Transverse colon (tissue), 4 donors: ENCODE results near the gene RTN4RL1.

Experiments used
- EP300 ChIP-seq: sonication (generic); formaldehyde crosslinking; IDR thresholded peaks from one replicate; pipeline ENCODE4 v1.6.1; 2017; ENCODE audit warnings: antibody characterized with exemption, low read depth
- POLR2A ChIP-seq: fragments of 450-650 bp; IDR thresholded peaks from one replicate; pipeline ENCODE4 v1.6.1; 2016; ENCODE audit warnings: antibody characterized with exemption, mild to moderate bottlenecking, moderate library complexity
- POLR2AphosphoS5 ChIP-seq, 3 donors: sonication (generic); formaldehyde crosslinking; IDR thresholded peaks; one replicate each; pipeline ENCODE4 v1.6.1; 2016; ENCODE audit warnings: antibody characterized with exemption in 3 of 3
- TF ChIP-seq, protein P1 (sequence below), 5 experiments: fragments of 200-600 bp in 3 of 5; fragments of 450-650 bp in 2 of 5; sonication (generic) in 3 of 5; IDR thresholded peaks; 1 replicate in 2 of 5; 2 replicates in 3 of 5; pipeline ENCODE4 v1.5.1; 2016 to 2017; ENCODE audit warnings: antibody characterized with exemption in 5 of 5, inconsistent platforms in 3 of 5, mild to moderate bottlenecking in 2 of 5, moderate library complexity in 1 of 5

DNA sequence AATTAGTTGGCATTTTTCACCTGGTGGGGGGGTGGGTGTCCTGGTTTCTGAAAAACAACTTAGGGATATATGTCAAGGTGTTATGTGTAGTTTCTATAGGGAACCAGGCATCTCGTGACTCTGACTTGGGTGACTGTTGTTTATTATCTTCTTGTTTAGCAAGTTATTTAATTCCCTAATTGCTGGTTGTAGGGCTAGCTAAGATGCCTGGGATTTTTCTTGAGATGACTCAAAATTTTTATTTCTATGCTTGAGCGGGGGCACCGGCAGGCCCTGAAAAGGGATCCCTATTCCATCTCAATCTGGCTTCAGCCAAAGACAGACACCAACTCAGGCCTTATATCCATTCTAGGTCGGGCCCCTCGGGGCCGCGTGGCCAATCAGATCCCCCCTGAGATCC lies 8.0 kb upstream of the RTN4RL1 start:
- TF ChIP-seq, protein P1, sequence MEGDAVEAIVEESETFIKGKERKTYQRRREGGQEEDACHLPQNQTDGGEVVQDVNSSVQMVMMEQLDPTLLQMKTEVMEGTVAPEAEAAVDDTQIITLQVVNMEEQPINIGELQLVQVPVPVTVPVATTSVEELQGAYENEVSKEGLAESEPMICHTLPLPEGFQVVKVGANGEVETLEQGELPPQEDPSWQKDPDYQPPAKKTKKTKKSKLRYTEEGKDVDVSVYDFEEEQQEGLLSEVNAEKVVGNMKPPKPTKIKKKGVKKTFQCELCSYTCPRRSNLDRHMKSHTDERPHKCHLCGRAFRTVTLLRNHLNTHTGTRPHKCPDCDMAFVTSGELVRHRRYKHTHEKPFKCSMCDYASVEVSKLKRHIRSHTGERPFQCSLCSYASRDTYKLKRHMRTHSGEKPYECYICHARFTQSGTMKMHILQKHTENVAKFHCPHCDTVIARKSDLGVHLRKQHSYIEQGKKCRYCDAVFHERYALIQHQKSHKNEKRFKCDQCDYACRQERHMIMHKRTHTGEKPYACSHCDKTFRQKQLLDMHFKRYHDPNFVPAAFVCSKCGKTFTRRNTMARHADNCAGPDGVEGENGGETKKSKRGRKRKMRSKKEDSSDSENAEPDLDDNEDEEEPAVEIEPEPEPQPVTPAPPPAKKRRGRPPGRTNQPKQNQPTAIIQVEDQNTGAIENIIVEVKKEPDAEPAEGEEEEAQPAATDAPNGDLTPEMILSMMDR (IDR thresholded peaks at IDR 0.05) = no peak
- TF ChIP-seq POLR2AphosphoS5 (IDR thresholded peaks at IDR 0.05) (no peak), EP300 (no peak), POLR2A (no peak)
